Measurements from ENCODE around the gene ZNF473. TPM values are rescaled to one million over a fixed set of nuclear protein-coding genes. Genes with fewer than 3 reads are reported as not detected.

Gene ZNF473
- polyA plus RNA-seq, 1 donor (not counting 4 experiments of a cell fraction or from before 2014, with no cell fraction given) = 7.7 TPM

DNA sequence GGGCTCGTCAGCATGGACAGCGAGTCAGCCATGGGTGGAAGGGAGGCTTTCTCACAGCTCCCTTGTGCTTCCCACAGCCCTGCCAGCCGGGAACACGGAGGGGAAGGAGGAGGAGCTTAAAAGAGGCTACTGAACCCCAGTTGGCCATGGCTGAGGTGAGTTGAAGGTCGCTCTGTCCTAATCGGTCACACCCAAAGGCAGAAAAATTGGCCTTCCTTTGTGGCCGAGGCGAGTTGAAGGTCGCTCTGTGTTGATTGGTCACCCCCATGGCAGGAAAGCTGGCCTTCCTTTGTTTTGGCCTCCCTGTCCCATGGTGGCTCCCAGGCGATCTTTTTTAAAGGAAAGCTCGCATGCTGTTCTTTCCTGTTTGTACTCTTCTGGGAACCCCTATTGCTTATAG is 5.1 kb downstream of the ZNF473 start:
- Histone ChIP-seq H3K27ac (ENCODE audit: control insufficient read depth, insufficient read depth, low read length) (no peak overlapping the region), H2AFZ (ENCODE audit: control insufficient read depth, low read length) (no peak overlapping the region), H3K79me2 (ENCODE audit: control insufficient read depth, insufficient read depth, low read length) (peaks cover 59% of the 10 kb centered on the region), H3K4me2 (ENCODE audit: control insufficient read depth, extremely low read depth, insufficient read depth, low read depth, low read length) (no peak overlapping the region), H3K27me3 (ENCODE audit: control insufficient read depth, extremely low read depth, insufficient read depth, low read length) (no peaks in the 10 kb centered on the region), H3K9ac (ENCODE audit: control insufficient read depth, extremely low read depth, insufficient read depth, low read length) (no peak overlapping the region), H3K4me3 (ENCODE audit: control insufficient read depth in 2 of 3, extremely low read depth in 1 of 3, insufficient read depth in 2 of 3, low read depth in 1 of 3, low read length in 3 of 3) (no peak overlapping the region), H3K36me3 (ENCODE audit: control insufficient read depth in 2 of 2, extremely low read depth in 1 of 2, insufficient read depth in 2 of 2, low read length in 2 of 2) (peaks cover 22 to 23% of the 10 kb centered on the region in 2 experiments), H3K9me1 (ENCODE audit: control insufficient read depth, extremely low read depth, insufficient read depth, low read length) (no peaks in the 10 kb centered on the region), H3K9me3 (ENCODE audit: control insufficient read depth, low read depth, low read length) (no peaks in the 10 kb centered on the region), H4K20me1 (ENCODE audit: control insufficient read depth, extremely low read depth, insufficient read depth, low read length) (no peaks in the 10 kb centered on the region), H3K4me1 (ENCODE audit: control insufficient read depth, extremely low read depth, insufficient read depth, low read length) (peaks cover 3% of the 10 kb centered on the region)
- TF ChIP-seq EZH2 (IDR thresholded peaks at IDR 0.05; ENCODE audit: low read length) = no peak
- TF ChIP-seq, protein P1, sequence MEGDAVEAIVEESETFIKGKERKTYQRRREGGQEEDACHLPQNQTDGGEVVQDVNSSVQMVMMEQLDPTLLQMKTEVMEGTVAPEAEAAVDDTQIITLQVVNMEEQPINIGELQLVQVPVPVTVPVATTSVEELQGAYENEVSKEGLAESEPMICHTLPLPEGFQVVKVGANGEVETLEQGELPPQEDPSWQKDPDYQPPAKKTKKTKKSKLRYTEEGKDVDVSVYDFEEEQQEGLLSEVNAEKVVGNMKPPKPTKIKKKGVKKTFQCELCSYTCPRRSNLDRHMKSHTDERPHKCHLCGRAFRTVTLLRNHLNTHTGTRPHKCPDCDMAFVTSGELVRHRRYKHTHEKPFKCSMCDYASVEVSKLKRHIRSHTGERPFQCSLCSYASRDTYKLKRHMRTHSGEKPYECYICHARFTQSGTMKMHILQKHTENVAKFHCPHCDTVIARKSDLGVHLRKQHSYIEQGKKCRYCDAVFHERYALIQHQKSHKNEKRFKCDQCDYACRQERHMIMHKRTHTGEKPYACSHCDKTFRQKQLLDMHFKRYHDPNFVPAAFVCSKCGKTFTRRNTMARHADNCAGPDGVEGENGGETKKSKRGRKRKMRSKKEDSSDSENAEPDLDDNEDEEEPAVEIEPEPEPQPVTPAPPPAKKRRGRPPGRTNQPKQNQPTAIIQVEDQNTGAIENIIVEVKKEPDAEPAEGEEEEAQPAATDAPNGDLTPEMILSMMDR (optimal IDR thresholded peaks at IDR 0.05 in 1 of 3, IDR thresholded peaks at IDR 0.05 in 1 of 3, conservative IDR thresholded peaks at IDR 0.05 in 1 of 3; ENCODE audit: extremely low read depth in 1 of 3, insufficient read depth in 2 of 3, low read length in 3 of 3) = no peak
- FAIRE-seq (no peak), DNase-seq (ENCODE audit: low read depth, low spot score) (no peak)
- dilution Hi-C loops (cut with MboI; ENCODE audit: extremely low pct_ligation_motif_present, low sequenced_read_pairs) = no loop called here

DNA sequence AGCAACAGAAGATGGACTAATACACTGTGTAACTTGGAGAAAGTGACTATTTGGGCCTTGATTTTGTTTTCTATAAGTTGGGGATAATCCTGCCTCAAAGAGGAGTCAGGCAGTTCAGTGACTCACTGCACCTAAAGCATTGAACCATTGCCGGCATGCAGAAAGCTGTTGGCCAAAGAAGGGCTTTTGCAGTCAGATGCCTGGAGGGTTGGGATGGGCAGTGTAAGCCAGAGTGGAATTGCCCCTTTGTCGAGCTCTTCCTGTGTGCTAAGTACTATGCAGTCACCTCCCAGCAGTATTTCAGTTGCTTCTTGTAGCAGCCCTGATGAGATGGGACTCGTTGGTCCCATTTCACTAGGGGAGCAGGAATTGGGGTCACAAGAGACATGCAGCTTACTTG is 11.1 kb downstream of the ZNF473 start:
- no peak overlapping the region for H3K4me3 ChIP-seq (ENCODE audit: control insufficient read depth in 2 of 3, extremely low read depth in 1 of 3, insufficient read depth in 2 of 3, low read depth in 1 of 3, low read length in 3 of 3)
- peak; percentile 86 for FAIRE-seq
- peak overlapping the region; percentile 22 for H3K27ac ChIP-seq (ENCODE audit: control insufficient read depth, insufficient read depth, low read length)
- H2AFZ ChIP-seq (ENCODE audit: control insufficient read depth, low read length) = no peak overlapping the region
- TF ChIP-seq, protein P1 (optimal IDR thresholded peaks at IDR 0.05 in 1 of 3, IDR thresholded peaks at IDR 0.05 in 1 of 3, conservative IDR thresholded peaks at IDR 0.05 in 1 of 3; ENCODE audit: extremely low read depth in 1 of 3, insufficient read depth in 2 of 3, low read length in 3 of 3) = no peak
- TF ChIP-seq EZH2 (IDR thresholded peaks at IDR 0.05; ENCODE audit: low read length) = no peak
- no peaks in the 10 kb centered on the region for H4K20me1 ChIP-seq (ENCODE audit: control insufficient read depth, extremely low read depth, insufficient read depth, low read length)
- dilution Hi-C loops (cut with MboI; ENCODE audit: extremely low pct_ligation_motif_present, low sequenced_read_pairs) = no loop called here
- DNase-seq (ENCODE audit: low read depth, low spot score) = no peak
- peaks cover 11% of the 10 kb centered on the region for H3K4me1 ChIP-seq (ENCODE audit: control insufficient read depth, extremely low read depth, insufficient read depth, low read length)
- H3K79me2 ChIP-seq (ENCODE audit: control insufficient read depth, insufficient read depth, low read length) = peaks cover 15% of the 10 kb centered on the region
- H3K9me1 ChIP-seq (ENCODE audit: control insufficient read depth, extremely low read depth, insufficient read depth, low read length) = no peaks in the 10 kb centered on the region
- peak overlapping the region; percentile 28 for H3K4me2 ChIP-seq (ENCODE audit: control insufficient read depth, extremely low read depth, insufficient read depth, low read depth, low read length)
- H3K36me3 ChIP-seq (ENCODE audit: control insufficient read depth in 2 of 2, extremely low read depth in 1 of 2, insufficient read depth in 2 of 2, low read length in 2 of 2) = peaks cover 34 to 37% of the 10 kb centered on the region in 2 experiments
- H3K9me3 ChIP-seq (ENCODE audit: control insufficient read depth, low read depth, low read length) = no peaks in the 10 kb centered on the region
- H3K9ac ChIP-seq (ENCODE audit: control insufficient read depth, extremely low read depth, insufficient read depth, low read length) = no peak overlapping the region
- no peaks in the 10 kb centered on the region for H3K27me3 ChIP-seq (ENCODE audit: control insufficient read depth, extremely low read depth, insufficient read depth, low read length)

Measured in keratinocyte (primary cell).